ENCODE data around the gene C16orf95. TPM values are rescaled to one million over a fixed set of nuclear protein-coding genes. Genes with fewer than 3 reads are reported as not detected.

C16orf95 gene
- total RNA-seq, 1 experiment from 2014 or later, result 6.0 TPM

DNA sequence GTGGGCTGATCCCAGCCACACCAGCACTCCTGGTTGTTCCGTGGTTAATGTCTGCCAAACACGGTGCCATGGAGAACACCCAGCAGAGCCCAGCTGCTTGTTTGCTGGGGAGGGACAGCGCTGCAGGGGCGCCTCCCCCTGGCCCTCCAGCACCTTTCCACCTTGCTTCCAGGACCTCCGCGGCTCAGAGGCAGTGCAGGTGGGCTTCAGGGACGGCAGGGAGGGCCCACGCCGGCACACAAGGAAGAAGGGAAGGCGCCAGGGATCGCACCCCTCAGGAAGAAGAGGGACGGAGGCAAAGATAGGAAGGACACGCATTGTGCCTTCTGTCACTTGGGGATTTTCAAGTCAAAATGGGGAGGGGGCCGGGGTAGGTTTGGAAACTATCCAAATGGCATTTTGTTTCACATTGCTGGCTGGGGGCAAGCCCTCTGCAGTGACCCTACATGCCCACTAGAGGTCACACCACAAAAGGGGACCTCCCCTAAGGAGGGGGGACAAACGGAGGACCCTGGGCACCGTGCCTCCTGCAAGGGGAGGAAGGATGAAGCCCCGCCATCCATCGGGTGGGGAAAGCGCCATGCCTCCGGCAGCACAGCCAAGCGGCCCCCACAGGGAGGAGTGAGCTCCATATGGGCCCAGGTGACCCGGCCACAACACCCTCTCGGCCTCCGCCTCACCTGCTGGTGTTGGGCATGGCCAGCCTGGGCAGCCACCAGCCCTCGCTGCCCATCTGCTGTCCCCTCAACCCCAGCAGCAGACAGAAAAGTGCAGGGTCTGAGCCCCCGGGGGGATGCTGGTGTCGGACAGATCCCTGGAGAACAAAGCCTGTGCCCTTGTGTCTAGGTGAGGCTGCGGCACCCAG, 7.5 kb upstream of the C16orf95 start:
- H3K4me1 ChIP-seq (ENCODE audit: control insufficient read depth, insufficient read depth, low read length), result no peaks in the 10 kb centered on the region
- no peak for DNase-seq (ENCODE audit: low read depth, low spot score)
- in situ Hi-C loops (cut with HindIII; ENCODE audit: low pct_unique_long_range_greater_than_20kb, low sequenced_read_pairs) (no loop called here), intact Hi-C loops (cut with micrococcal nuclease; ENCODE audit: unreplicated experiment) (no loop called here)
- H3K27ac ChIP-seq (ENCODE audit: low read length), result no peak overlapping the region
- CTCF ChIA-PET, result no interaction called here
- H3K27me3 ChIP-seq (ENCODE audit: control insufficient read depth, insufficient read depth, low read length), result no peaks in the 10 kb centered on the region
- no peak overlapping the region for H3K4me3 ChIP-seq (ENCODE audit: low read depth in 2 of 2, low read length in 2 of 2)
- TF ChIP-seq POLR2AphosphoS5 (IDR thresholded peaks at IDR 0.05; ENCODE audit: low read depth, low read length) (no peak), TCF7L2 (IDR thresholded peaks at IDR 0.05; ENCODE audit: low read depth, low read length) (no peak)
- TF ChIP-seq, protein P1, sequence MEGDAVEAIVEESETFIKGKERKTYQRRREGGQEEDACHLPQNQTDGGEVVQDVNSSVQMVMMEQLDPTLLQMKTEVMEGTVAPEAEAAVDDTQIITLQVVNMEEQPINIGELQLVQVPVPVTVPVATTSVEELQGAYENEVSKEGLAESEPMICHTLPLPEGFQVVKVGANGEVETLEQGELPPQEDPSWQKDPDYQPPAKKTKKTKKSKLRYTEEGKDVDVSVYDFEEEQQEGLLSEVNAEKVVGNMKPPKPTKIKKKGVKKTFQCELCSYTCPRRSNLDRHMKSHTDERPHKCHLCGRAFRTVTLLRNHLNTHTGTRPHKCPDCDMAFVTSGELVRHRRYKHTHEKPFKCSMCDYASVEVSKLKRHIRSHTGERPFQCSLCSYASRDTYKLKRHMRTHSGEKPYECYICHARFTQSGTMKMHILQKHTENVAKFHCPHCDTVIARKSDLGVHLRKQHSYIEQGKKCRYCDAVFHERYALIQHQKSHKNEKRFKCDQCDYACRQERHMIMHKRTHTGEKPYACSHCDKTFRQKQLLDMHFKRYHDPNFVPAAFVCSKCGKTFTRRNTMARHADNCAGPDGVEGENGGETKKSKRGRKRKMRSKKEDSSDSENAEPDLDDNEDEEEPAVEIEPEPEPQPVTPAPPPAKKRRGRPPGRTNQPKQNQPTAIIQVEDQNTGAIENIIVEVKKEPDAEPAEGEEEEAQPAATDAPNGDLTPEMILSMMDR (IDR thresholded peaks at IDR 0.05), result peak; percentile 84
- no peaks in the 10 kb centered on the region for H3K9me3 ChIP-seq (ENCODE audit: control insufficient read depth, insufficient read depth, low read depth, low read length)
- BruUV-seq (replicated peaks), result no TSS peak
- ATAC-seq, result peak; percentile 70
- no peaks in the 10 kb centered on the region for H3K36me3 ChIP-seq (ENCODE audit: control insufficient read depth, insufficient read depth, low read length)
- POLR2A ChIA-PET, result no interaction called here

DNA sequence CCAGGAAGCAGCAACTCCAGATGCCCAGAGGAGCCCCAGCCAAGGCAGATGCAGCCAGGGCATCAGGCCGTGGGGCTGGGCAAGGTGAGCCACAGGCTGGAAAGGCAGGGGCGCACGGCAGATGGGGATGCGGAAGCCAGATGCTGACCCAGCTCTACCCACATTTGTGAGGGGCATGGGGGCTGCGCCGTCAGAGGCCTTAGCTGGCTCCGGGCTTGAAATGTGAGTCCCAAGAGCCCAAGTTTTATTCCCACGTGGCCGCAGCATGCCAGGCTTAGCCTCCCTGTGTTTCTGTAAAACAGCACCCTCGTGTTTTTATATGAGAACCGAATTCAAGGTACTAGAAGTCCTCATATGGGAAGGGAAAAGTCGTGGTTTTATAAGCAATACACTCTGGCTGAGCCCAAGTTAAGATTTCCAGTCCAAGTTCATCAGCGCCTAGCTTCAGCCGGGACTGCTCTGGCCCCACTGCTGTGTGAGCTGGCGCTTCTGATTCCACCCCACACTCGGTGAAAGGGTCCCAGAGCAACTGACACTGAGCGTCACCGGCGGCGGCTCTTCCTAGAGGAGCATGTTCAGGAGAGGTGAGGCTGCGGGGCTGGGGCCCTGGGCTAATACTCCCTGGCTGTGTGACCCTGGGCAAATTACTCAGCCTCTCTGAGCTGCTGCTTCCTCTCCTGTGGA, 6.7 kb upstream of the C16orf95 start:
- DNase-seq (ENCODE audit: low read depth, low spot score), result no peak
- ATAC-seq, result no peak
- H3K27ac ChIP-seq (ENCODE audit: low read length), result no peak overlapping the region
- intact Hi-C loops (cut with micrococcal nuclease; ENCODE audit: unreplicated experiment) (no loop called here), in situ Hi-C loops (cut with HindIII; ENCODE audit: low pct_unique_long_range_greater_than_20kb, low sequenced_read_pairs) (no loop called here)
- H3K27me3 ChIP-seq (ENCODE audit: control insufficient read depth, insufficient read depth, low read length), result no peaks in the 10 kb centered on the region
- TF ChIP-seq, protein P1 (IDR thresholded peaks at IDR 0.05), result no peak
- TF ChIP-seq REST (IDR thresholded peaks at IDR 0.05; ENCODE audit: insufficient read depth in 1 of 2, low read depth in 2 of 2, low read length in 1 of 2) (no peak), TCF7L2 (IDR thresholded peaks at IDR 0.05; ENCODE audit: low read depth, low read length) (no peak), SIN3A (IDR thresholded peaks at IDR 0.05; ENCODE audit: borderline replicate concordance, insufficient read depth, low read depth, low read length) (no peak), POLR2AphosphoS5 (IDR thresholded peaks at IDR 0.05; ENCODE audit: low read depth, low read length) (no peak)
- no peak overlapping the region for H3K4me3 ChIP-seq (ENCODE audit: low read depth in 2 of 2, low read length in 2 of 2)
- ChIA-PET POLR2A (no interaction called here), CTCF (no interaction called here)
- no peaks in the 10 kb centered on the region for H3K36me3 ChIP-seq (ENCODE audit: control insufficient read depth, insufficient read depth, low read length)
- H3K4me1 ChIP-seq (ENCODE audit: control insufficient read depth, insufficient read depth, low read length), result no peaks in the 10 kb centered on the region
- no TSS peak for BruUV-seq (replicated peaks)
- no peaks in the 10 kb centered on the region for H3K9me3 ChIP-seq (ENCODE audit: control insufficient read depth, insufficient read depth, low read depth, low read length)
